Activated T-cell treated with anti-CD3 and anti-CD28 coated beads, Interleukin-2, amount 50 U/mL, for 4 hours (primary cell): Measurements from ENCODE around the gene DNER. TPM values are rescaled to one million over a fixed set of nuclear protein-coding genes. Genes with fewer than 3 reads are reported as not detected.

Source experiments
- ATAC-seq, 2 donors: fragments of 200-7000 bp; cut with Tn5 transposase; one replicate each; pipeline ENCODE4 v1.10.0; 2021
- DNase-seq: peaks from one replicate; pipeline ENCODE4 v3.0.0-alpha.2; 2020
- H3K27me3 Mint-ChIP-seq: one replicate; pipeline ENCODE4 v1.8.0; 2021; ENCODE audit warnings: low read depth, mixed read lengths
- H3K36me3 Mint-ChIP-seq: one replicate; pipeline ENCODE4 v1.8.0; 2022; ENCODE audit warnings: mixed read lengths; ENCODE audit not compliant: insufficient read depth
- H3K4me1 Mint-ChIP-seq: one replicate; pipeline ENCODE4 v1.8.0; 2021; ENCODE audit warnings: low read depth, mixed read lengths
- H3K4me3 Mint-ChIP-seq: one replicate; pipeline ENCODE4 v1.8.0; 2021; ENCODE audit warnings: mild to moderate bottlenecking, moderate library complexity, mixed read lengths
- H3K9me3 Mint-ChIP-seq: one replicate; pipeline ENCODE4 v1.8.0; 2021; ENCODE audit warnings: mixed read lengths
- total RNA-seq, 3 donors: library from RNA; stranded (reverse); gene quantifications; one replicate each; pipeline ENCODE4 v1.2.1, GENCODE V29; 2021

DNER gene
- total RNA-seq, 3 donors from 2014 or later, result not detected

DNA sequence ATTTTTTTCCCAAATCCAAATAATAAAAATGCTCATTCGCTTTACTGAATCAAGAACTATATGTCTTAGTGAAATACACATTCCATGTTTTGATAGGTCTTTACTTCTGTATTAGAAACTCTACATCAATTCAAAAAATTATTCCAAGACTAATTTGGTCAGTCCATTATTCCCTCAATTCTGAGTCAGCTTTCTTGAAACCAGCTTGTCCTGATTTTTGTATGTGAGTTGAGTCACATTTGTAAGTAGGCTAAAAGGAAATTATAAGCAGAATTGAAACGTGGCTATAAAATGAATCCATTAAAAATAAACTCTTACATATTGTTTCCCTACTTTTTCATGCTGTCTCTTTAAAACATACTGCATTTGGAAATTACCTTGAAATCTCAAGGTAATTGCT is 113.0 kb downstream of the DNER start:
- Mint-ChIP-seq H3K9me3 (no peaks in the 10 kb centered on the region), H3K4me1 (no peaks in the 10 kb centered on the region), H3K4me3 (no peak overlapping the region), H3K36me3 (no peaks in the 10 kb centered on the region), H3K27me3 (peaks cover 12% of the 10 kb centered on the region)
- DNase-seq (no peak), ATAC-seq (no peak)

DNA sequence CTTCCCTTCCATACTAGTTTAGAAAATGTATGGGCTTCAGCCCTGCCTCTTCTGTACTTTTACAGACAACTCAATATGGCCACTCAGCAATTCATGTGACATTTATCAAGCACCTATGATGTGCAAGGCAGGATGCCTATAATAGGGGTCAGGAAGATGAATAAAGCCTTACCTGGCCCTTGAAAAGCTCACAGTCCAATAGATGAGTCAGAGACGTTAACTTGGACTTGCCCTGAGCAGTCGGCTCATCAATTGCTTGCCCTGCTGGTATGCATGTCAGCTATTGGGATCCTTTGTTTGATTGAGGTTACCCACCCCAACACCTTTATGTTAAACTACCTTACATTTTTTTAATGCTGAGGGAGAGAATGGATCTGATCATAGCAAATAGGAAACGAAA is 116.1 kb downstream of the DNER start:
- Mint-ChIP-seq H3K4me3 (no peak overlapping the region), H3K9me3 (no peaks in the 10 kb centered on the region), H3K27me3 (peaks cover 14% of the 10 kb centered on the region), H3K4me1 (no peaks in the 10 kb centered on the region), H3K36me3 (no peaks in the 10 kb centered on the region)
- DNase-seq (no peak), ATAC-seq (no peak)

DNA sequence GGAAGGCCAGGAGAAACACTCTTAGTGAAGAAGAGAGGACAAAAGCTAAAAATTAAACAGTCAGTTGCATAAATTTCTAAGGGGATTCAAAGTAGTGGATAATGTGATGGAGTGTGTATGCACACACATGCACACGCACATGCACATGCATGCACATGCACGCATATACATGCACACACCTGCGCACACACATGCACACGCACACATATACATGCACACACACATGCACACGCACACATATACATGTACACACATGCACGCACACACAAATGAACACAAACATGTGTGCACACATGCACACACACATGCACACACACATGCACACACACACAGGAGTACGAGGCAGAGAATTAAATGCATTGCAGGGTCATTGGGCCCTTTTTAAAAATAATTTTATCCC is 117.6 kb downstream of the DNER start:
- H3K36me3 Mint-ChIP-seq, result no peaks in the 10 kb centered on the region
- no peak overlapping the region for H3K4me3 Mint-ChIP-seq
- ATAC-seq, result no peak
- H3K9me3 Mint-ChIP-seq, result no peaks in the 10 kb centered on the region
- H3K27me3 Mint-ChIP-seq, result peaks cover 14% of the 10 kb centered on the region
- no peak for DNase-seq
- H3K4me1 Mint-ChIP-seq, result no peaks in the 10 kb centered on the region

DNA sequence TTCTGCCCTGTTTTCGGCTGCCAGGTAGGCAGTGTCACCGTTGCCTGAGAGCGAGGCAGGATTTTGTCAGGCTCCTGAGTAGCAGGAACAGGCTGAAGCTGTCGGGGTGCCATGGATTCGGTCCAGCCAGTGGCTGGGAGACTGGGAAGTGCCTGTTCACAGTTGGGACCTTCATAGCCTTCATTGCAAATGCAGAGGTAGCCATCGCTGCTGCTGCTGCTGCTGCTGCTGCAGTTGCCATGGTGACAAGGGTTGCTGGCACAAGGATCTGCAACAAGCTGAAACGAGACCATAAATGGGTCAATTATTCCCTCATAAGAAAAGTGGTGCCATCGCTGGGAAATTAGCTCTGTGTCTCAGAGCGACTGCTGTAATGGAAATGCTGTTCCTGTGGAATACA is 122.7 kb downstream of the DNER start:
- ATAC-seq (no peak), DNase-seq (no peak)
- H3K36me3 Mint-ChIP-seq, result no peaks in the 10 kb centered on the region
- no peak overlapping the region for H3K4me3 Mint-ChIP-seq
- peaks cover under 1% of the 10 kb centered on the region for H3K4me1 Mint-ChIP-seq
- peaks cover 11% of the 10 kb centered on the region for H3K27me3 Mint-ChIP-seq
- no peaks in the 10 kb centered on the region for H3K9me3 Mint-ChIP-seq

DNA sequence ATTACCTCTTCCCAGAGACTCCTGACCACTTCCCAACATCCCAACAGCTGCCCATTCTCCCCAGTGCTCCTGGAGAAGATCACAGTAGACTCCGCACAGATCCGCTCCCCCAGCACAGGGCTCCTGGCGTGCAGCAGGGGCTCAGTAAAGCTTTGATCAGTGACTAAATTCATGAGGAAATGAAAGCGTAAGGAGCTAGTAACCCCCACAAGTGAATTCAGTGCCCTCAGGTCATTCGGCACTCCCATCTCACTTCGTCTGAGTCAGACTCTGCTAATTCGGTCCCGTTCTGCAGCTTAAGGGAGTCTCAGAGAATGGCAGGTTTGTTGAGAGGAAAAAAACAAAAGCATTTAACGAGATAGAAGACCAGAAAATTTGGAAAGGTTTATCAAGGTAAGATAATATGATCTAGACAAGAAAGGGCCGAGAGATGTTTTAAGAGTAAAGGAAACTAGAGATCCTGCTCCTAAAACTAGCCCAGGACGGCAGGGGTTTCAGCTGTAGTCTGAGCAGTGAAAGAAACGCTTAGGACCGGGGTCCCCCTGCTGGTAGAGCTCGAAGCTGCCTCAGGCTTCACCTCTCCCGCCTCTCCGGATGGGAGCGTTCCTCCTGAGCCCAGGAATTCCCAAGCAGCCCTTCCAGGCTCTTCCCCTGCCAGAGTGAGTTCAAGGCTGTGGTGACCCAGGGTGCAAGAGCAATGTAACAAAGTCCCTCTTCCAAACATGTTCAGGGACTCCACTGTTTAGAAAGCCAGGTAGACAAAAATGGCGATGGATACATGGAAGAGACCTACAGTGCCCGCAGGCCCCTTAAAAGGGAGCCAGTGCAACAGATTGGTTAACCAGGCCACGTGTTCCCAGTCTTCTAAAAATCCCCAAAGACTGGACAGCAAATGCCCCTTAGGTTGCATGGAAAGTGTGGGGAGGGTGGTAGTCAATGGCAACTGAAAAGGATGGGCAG is 127.3 kb downstream of the DNER start:
- Mint-ChIP-seq H3K9me3 (no peaks in the 10 kb centered on the region), H3K27me3 (peaks cover 35% of the 10 kb centered on the region), H3K36me3 (no peaks in the 10 kb centered on the region), H3K4me1 (peaks cover 2% of the 10 kb centered on the region), H3K4me3 (no peak overlapping the region)
- ATAC-seq, result peak in 1 of 2 donors; percentile 53
- no peak for DNase-seq

DNA sequence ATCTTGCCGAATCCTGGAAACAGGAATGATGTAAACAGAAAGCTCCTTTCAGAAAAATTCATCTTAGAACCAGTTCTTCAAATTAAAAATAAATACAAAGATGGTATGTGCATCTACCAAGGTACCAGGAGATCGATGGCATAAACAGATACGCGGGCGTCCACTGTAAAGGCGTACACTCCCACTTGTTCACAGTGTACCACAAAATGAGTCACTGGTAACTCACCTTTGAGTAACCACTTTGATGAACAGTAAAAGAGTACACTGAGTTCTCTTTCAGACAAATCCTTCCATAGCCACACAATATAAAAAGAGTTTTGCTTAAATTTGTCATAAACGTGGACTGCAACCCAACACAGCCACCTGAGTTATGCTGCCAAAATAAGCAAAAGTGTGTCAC is 128.3 kb downstream of the DNER start:
- H3K27me3 Mint-ChIP-seq, result peaks cover 39% of the 10 kb centered on the region
- H3K9me3 Mint-ChIP-seq, result no peaks in the 10 kb centered on the region
- H3K4me1 Mint-ChIP-seq, result peaks cover 2% of the 10 kb centered on the region
- no peak for ATAC-seq
- no peak for DNase-seq
- no peak overlapping the region for H3K4me3 Mint-ChIP-seq
- H3K36me3 Mint-ChIP-seq, result no peaks in the 10 kb centered on the region

DNA sequence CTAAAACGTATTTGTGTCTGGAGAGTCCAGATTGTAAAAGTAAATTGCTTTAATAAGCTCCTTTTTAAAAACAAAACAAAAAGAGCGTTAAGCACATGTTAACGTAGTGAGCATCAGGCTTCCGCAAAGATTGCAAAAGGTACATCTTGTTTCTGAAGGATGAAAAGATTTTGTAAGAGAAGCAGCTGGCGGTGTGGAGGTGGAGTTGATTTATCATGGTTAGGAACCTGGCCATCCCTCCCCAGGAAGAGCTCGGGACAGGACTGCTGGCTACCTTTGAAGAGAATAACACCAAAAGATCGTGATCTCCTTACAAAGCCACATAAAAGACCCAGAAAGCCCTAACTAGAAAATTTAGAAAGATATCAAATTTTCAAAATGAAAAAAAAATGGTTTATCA is 132.2 kb downstream of the DNER start:
- H3K36me3 Mint-ChIP-seq, result no peaks in the 10 kb centered on the region
- H3K27me3 Mint-ChIP-seq, result peaks cover 46% of the 10 kb centered on the region
- DNase-seq (no peak), ATAC-seq (no peak)
- no peaks in the 10 kb centered on the region for H3K9me3 Mint-ChIP-seq
- peaks cover 2% of the 10 kb centered on the region for H3K4me1 Mint-ChIP-seq
- no peak overlapping the region for H3K4me3 Mint-ChIP-seq

DNA sequence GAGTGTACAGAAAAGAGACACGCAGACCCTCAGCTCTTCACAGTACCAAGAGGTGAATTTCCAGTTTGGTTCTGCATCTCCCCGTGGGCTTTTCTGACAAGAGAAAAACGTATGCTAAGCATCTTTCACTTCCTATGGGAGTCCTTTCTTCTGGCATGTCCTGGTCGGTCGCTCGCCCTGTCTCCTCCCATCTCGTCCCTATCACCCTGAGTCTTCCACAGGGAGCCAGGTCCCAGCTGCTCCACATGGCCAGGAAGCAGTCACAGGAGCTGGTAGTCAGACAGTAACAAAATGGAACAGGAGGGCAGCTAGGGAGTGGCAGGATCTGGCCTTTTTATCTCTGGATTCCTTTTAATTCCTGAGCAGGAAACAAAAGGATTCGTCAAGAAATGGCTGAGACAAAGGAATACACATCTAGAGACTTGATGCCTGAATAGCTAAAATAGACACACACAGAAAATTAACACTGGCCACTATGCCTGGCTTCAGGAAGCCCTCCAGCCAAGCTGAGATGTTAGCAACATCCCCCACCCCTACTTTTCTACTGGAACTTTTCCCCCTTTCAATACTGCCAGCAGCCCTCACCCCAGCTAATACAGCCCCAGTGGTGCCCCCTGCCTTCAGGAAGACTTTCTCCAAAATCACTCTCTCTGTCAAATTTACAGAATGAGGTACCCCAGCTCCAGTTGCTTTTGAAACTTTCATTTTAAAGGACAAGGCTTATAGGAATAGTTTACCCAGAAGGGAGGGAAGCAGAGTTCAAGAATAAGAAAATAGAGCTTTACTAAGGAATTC is 136.1 kb downstream of the DNER start:
- DNase-seq (no peak), ATAC-seq (no peak)
- Mint-ChIP-seq H3K36me3 (no peaks in the 10 kb centered on the region), H3K4me1 (no peaks in the 10 kb centered on the region), H3K4me3 (no peak overlapping the region), H3K27me3 (peaks cover 31% of the 10 kb centered on the region), H3K9me3 (no peaks in the 10 kb centered on the region)

DNA sequence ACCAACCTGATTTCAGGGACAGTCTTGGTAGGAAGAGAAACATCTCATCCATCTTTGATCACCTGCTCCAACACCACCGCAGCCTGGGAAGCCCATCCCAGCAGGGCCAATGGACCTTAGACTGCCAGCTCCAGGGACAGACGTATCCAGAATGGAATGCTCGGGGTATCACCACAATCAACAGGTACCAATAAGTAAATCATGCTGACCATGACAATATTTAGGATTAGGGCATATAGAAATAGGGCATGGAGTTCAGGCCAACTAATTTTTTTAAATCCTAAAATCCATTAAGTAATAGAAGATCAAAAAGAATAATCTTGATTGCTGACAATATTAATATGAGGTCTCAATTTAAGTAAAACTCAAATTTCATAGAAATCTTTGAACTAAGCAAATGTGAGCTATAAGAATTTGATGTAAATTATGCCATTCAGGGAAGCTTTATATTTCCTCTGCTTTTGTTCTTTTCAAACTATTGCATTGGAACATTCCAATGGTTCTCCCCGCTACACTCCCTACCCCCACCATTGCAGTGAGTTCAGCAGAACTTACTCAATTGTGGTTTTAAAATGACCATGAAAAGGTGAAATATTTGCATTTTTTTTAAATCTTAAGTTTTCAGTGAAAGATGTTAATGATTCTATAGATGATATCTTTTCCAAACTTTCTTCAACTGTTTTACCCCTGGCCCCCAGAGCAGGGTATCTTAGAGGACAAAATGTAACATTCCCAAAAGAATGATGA is 138.6 kb downstream of the DNER start:
- no peaks in the 10 kb centered on the region for H3K9me3 Mint-ChIP-seq
- H3K36me3 Mint-ChIP-seq, result no peaks in the 10 kb centered on the region
- no peaks in the 10 kb centered on the region for H3K4me1 Mint-ChIP-seq
- H3K27me3 Mint-ChIP-seq, result peaks cover 23% of the 10 kb centered on the region
- no peak for DNase-seq
- no peak for ATAC-seq
- no peak overlapping the region for H3K4me3 Mint-ChIP-seq

DNA sequence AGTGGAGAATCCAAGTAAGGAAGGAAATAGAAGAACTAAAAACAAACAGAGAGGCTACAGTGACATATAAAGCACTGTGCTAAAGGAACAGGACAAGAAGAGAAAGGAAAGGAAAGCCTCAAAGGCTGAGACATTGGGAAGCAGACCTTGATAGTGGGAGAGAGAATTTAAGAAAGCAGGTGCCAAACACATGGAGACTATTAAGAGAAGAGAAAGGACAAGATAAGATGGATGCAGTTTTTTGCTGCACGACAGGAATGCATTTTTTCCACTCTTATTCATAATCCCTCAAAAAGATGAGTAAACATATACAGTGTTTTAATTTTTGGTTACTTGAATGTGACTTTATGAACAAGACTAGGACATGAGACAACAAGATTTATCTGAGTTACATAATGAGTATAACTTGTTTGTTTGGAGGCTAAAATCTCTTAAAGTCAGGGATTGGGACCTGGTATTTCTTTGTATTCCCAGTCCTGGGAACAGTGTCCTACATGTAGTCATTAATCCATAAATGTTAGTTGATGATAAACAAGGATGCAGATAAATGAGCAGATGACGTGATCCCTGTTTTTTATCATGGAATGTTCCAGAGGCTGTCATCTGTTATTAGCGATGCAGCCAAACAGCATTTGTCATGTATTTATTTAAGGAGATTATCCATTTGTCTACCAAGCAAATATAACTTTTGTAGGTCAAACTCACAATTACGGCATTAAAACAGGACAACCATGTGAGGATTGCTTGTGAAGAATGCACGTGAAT is 141.7 kb downstream of the DNER start:
- ATAC-seq, result no peak
- no peak for DNase-seq
- Mint-ChIP-seq H3K4me3 (no peak overlapping the region), H3K9me3 (no peaks in the 10 kb centered on the region), H3K36me3 (no peaks in the 10 kb centered on the region), H3K4me1 (no peaks in the 10 kb centered on the region), H3K27me3 (peaks cover 12% of the 10 kb centered on the region)

DNA sequence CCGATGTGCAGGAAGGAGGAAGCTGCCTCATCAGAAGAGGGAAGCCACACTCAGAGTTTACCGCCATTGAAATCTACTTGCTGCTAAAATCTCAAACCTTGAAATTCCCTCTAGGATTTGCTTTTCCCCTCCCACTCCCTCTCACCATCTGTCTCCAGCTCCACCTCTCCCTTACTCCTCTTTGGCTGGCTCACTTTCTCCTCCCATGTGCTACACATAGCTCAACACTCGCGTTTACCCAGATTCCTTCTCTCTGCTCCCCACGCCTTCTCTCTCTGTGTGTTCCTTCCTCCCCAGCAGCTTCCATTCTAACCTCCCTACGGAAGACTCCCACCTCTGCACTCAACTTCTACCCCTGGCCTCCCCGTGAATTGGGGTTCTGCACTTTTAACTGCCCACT is 143.1 kb downstream of the DNER start:
- H3K36me3 Mint-ChIP-seq, result no peaks in the 10 kb centered on the region
- H3K4me3 Mint-ChIP-seq, result no peak overlapping the region
- no peaks in the 10 kb centered on the region for H3K9me3 Mint-ChIP-seq
- H3K4me1 Mint-ChIP-seq, result no peaks in the 10 kb centered on the region
- DNase-seq, result no peak
- H3K27me3 Mint-ChIP-seq, result peaks cover 7% of the 10 kb centered on the region
- ATAC-seq, result no peak

DNA sequence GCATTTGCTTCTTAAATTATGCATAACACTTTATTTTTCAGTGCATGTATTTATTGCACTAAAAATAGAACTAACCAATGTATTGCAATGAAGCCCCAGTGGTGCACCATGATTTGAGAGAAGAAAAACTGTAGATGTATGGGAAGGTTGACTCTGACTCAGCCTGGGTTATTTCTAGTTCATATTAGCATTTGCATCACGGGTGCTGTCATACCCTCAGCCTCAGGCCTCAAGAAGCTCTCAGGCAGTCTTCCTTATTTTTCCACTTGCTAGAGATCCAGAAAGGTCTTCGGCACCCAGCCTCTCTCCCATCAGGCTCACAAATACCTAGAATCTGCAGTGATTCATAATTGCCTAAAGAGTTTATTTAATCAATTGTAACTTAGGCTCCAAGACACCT is 148.0 kb downstream of the DNER start:
- H3K4me3 Mint-ChIP-seq, result no peak overlapping the region
- DNase-seq (no peak), ATAC-seq (no peak)
- no peaks in the 10 kb centered on the region for H3K9me3 Mint-ChIP-seq
- no peaks in the 10 kb centered on the region for H3K36me3 Mint-ChIP-seq
- H3K4me1 Mint-ChIP-seq, result no peaks in the 10 kb centered on the region
- no peaks in the 10 kb centered on the region for H3K27me3 Mint-ChIP-seq

DNA sequence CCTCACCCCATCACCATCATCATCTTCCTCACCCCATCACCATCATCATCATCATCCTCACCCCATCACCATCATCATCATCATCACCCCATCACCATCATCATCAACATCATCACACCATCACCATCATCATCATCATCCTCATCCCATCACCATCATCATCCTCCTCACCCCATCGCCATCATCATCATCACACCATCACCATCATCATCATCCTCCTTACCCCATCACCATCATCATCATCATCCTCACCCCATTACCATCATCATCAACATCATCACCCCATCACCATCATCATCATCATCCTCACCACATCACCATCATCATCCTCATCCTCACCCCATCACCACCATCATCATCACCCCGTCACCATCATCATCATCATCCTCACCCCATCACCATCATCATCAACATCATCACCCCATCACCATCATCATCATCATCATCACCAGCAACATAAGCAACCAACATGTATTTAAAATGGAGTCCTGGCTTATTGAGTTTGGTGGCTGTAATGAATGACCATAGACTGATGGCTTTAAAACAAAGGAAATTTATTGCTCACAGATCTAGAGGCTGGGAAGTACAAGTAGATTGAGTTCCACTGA is 150.0 kb downstream of the DNER start:
- no peak for ATAC-seq
- Mint-ChIP-seq H3K4me3 (no peak overlapping the region), H3K27me3 (no peaks in the 10 kb centered on the region), H3K4me1 (no peaks in the 10 kb centered on the region), H3K9me3 (no peaks in the 10 kb centered on the region), H3K36me3 (no peaks in the 10 kb centered on the region)
- no peak for DNase-seq
